BJ (cell line): Measurements from ENCODE around the gene SPATA16. TPM values are rescaled to one million over a fixed set of nuclear protein-coding genes. Genes with fewer than 3 reads are reported as not detected.

Source experiments
- CTCF ChIA-PET: fragments of 350-600 bp; formaldehyde crosslinking; extraction: SDS; loops from one replicate; lab custom pipeline; 2021; ENCODE audit warnings: antibody characterized with exemption, inconsistent platforms; lab: Yijun Ruan, JAX
- POLR2A ChIA-PET: fragments of 300-600 bp; sonication (Branson Sonifier 250); formaldehyde crosslinking; extraction: SDS; loops from one replicate; lab custom pipeline; 2021; ENCODE audit warnings: antibody characterized with exemption; lab: Charles Lee
- DNase-seq: peaks from one replicate; pipeline ENCODE4 v3.0.0-alpha.2; 2011; ENCODE audit warnings: low read depth
- H3K27me3 ChIP-seq: 2 replicates; pipeline ENCODE4 v1.6.0; 2011; ENCODE audit warnings: low read length; ENCODE audit not compliant: control insufficient read depth, insufficient read depth
- H3K36me3 ChIP-seq: 2 replicates; pipeline ENCODE4 v1.5.1; 2011; ENCODE audit warnings: low read length; ENCODE audit not compliant: control insufficient read depth, insufficient read depth
- H3K4me3 ChIP-seq: 2 replicates; pipeline ENCODE4 v1.5.1; 2011; ENCODE audit warnings: low read depth, mild to moderate bottlenecking, control low read depth, low read length
- CTCF ChIP-seq: IDR thresholded peaks from 2 replicates; pipeline ENCODE4 v1.5.1; 2011; ENCODE audit warnings: low read depth, mild to moderate bottlenecking, control low read depth, inconsistent platforms, low read length, moderate library complexity; ENCODE audit not compliant: insufficient read depth
- polyA plus RNA-seq: library from polyadenylated mRNA; depleted of rRNA; stranded (reverse); fragments of >200 nt; gene quantifications from 2 replicates; pipeline ENCODE4 v1.2.3, GENCODE V29; 2011

Gene SPATA16
- polyA plus RNA-seq, 1 experiment, result not detected

- TF ChIP-seq CTCF, result no peak
- ChIA-PET POLR2A (no interaction called here), CTCF (interaction anchor here (1.2 kb wide), 1 partner anchor 11 kb away, joined by 3 read pairs; no protein-coding TSS in a partner anchor)
- no peak for DNase-seq
- Histone ChIP-seq H3K4me3 (no peak overlapping the region), H3K36me3 (no peaks in the 10 kb centered on the region), H3K27me3 (no peaks in the 10 kb centered on the region)
Observed at GRCh38 chr3:172913911-172914655, 227.0 kb downstream of the SPATA16 start.

- Histone ChIP-seq H3K27me3 (no peaks in the 10 kb centered on the region), H3K36me3 (no peaks in the 10 kb centered on the region), H3K4me3 (no peak overlapping the region)
- CTCF ChIA-PET, result no interaction called here
- POLR2A ChIA-PET, result no interaction called here
- DNase-seq, result no peak
- TF ChIP-seq CTCF, result no peak
Observed at GRCh38 chr3:172911142-172911541, 229.9 kb downstream of the SPATA16 start.

DNA sequence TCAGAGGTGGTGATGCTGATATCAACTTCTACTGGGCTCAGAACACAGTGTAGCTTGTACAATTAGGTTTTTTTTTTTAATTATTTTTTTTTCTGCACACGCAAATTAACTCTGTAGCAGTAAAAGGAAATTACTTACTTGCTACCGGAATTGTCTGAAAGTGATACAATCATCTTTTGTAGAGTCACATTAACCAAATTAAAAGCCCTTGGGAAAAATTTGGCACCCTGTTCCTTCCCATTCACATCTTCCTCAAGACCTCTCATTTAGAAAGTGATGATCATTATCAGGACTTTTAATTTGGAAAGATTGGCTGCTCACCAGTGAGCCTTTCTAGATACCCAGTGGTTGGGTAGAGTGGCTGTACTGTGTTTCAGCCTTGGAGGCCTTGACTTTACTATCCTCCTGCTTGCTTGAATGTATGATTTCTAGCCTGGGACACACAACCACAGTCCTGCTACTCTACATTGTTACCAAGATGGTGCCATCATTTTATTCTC lies 232.2 kb downstream of the SPATA16 start:
- Histone ChIP-seq H3K36me3 (no peaks in the 10 kb centered on the region), H3K27me3 (peaks cover 2% of the 10 kb centered on the region; the same call in 1 of the 2 replicates), H3K4me3 (no peak overlapping the region)
- TF ChIP-seq CTCF, result no peak
- DNase-seq, result no peak
- ChIA-PET CTCF (no interaction called here), POLR2A (no interaction called here)

GRCh38 chr3:172905451-172905850 lies 235.6 kb downstream of the SPATA16 start:
- Histone ChIP-seq H3K36me3 (no peaks in the 10 kb centered on the region), H3K4me3 (no peak overlapping the region), H3K27me3 (peaks cover 2% of the 10 kb centered on the region)
- no peak for DNase-seq
- no peak for TF ChIP-seq CTCF
- POLR2A ChIA-PET, result no interaction called here
- CTCF ChIA-PET, result no interaction called here

GRCh38 chr3:172904711-172905373 lies 236.2 kb downstream of the SPATA16 start:
- Histone ChIP-seq H3K36me3 (no peaks in the 10 kb centered on the region), H3K27me3 (peaks cover 2% of the 10 kb centered on the region), H3K4me3 (no peak overlapping the region)
- ChIA-PET POLR2A (no interaction called here), CTCF (no interaction called here)
- no peak for TF ChIP-seq CTCF
- no peak for DNase-seq
